HepG2 (cell line): ENCODE measurements around the gene ECHS1.

Experiments used
- ATF1 ChIP-seq: IDR thresholded peaks from 2 replicates; pipeline ENCODE4 v1.6.1; 2016; ENCODE audit warnings: mild to moderate bottlenecking, control low read depth
- E2F1 ChIP-seq: sonication (generic); formaldehyde crosslinking; IDR thresholded peaks from 2 replicates; pipeline ENCODE4 v1.5.0; 2020; ENCODE audit warnings: missing genetic modification reagents
- MXD4 ChIP-seq: IDR thresholded peaks from 2 replicates; pipeline ENCODE4 v1.6.1; 2016; ENCODE audit warnings: mild to moderate bottlenecking, missing biosample characterization, missing genetic modification reagents
- NKX3-1 ChIP-seq: sonication (generic); formaldehyde crosslinking; IDR thresholded peaks from 2 replicates; pipeline ENCODE4 v1.5.0; 2020; ENCODE audit warnings: missing genetic modification reagents
- TBL1XR1 ChIP-seq: fragments of 150-350 bp; IDR thresholded peaks from 2 replicates; pipeline ENCODE4 v1.6.1; 2014; ENCODE audit warnings: borderline replicate concordance, low read length; ENCODE audit not compliant: partially characterized antibody
- ZNF34 ChIP-seq: sonication (generic); formaldehyde crosslinking; IDR thresholded peaks from 2 replicates; pipeline ENCODE4 v1.4.0; 2020; ENCODE audit warnings: mild to moderate bottlenecking, missing genetic modification reagents, borderline replicate concordance
- TF ChIP-seq, protein P1 (sequence below): IDR thresholded peaks from 2 replicates; pipeline ENCODE4 v1.6.1; 2016; ENCODE audit warnings: missing biosample characterization, missing genetic modification reagents, low read depth
- TF ChIP-seq, protein P2 (sequence below): sonication (generic); formaldehyde crosslinking; IDR thresholded peaks from 2 replicates; pipeline ENCODE4 v1.5.0; 2020; ENCODE audit warnings: mild to moderate bottlenecking, missing genetic modification reagents, moderate library complexity

GRCh38 chr10:133350283-133350949 lies 22.7 kb downstream of the ECHS1 start:
- TF ChIP-seq TBL1XR1: no peak
- TF ChIP-seq E2F1 (CRISPR knock-in tag): no peak
- no peak for TF ChIP-seq MXD4 (CRISPR knock-in tag)
- TF ChIP-seq ZNF34 (CRISPR knock-in tag): no peak
- TF ChIP-seq, protein P1, sequence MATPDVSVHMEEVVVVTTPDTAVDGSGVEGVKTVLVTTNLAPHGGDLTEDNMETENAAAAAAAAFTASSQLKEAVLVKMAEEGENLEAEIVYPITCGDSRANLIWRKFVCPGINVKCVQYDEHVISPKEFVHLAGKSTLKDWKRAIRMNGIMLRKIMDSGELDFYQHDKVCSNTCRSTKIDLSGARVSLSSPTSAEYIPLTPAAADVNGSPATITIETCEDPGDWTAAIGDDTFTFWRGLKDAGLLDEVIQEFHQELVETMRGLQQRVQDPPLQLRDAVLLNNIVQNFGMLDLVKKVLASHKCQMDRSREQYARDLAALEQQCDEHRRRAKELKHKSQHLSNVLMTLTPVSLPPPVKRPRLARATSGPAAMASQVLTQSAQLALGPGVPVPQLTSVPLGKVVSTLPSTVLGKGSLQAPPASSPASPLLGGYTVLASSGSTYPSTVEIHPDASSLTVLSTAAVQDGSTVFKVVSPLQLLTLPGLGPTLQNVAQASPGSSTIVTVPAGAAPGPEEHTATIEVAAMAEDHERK: no peak
- TF ChIP-seq NKX3-1 (CRISPR knock-in tag): no peak
- TF ChIP-seq, protein P2, sequence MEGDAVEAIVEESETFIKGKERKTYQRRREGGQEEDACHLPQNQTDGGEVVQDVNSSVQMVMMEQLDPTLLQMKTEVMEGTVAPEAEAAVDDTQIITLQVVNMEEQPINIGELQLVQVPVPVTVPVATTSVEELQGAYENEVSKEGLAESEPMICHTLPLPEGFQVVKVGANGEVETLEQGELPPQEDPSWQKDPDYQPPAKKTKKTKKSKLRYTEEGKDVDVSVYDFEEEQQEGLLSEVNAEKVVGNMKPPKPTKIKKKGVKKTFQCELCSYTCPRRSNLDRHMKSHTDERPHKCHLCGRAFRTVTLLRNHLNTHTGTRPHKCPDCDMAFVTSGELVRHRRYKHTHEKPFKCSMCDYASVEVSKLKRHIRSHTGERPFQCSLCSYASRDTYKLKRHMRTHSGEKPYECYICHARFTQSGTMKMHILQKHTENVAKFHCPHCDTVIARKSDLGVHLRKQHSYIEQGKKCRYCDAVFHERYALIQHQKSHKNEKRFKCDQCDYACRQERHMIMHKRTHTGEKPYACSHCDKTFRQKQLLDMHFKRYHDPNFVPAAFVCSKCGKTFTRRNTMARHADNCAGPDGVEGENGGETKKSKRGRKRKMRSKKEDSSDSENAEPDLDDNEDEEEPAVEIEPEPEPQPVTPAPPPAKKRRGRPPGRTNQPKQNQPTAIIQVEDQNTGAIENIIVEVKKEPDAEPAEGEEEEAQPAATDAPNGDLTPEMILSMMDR (CRISPR knock-in tag): no peak
- TF ChIP-seq ATF1 (CRISPR knock-in tag): no peak
